SK-N-SH treated with all-trans-retinoic acid at 6 μM for 48 hours (cell line): ENCODE measurements around the gene GORASP1.

Source experiments
- ATAC-seq: fragments of 200-7000 bp; cut with Tn5 transposase; 3 replicates; pipeline ENCODE4 v1.9.1; 2020; ENCODE audit warnings: mild to moderate bottlenecking, moderate library complexity
- ARNTL ChIP-seq: fragments of 450-650 bp; formaldehyde crosslinking; IDR thresholded peaks from 2 replicates; pipeline ENCODE4 v1.5.0; 2020; ENCODE audit warnings: low read depth, mild to moderate bottlenecking, moderate library complexity, borderline replicate concordance
- BACH2 ChIP-seq: fragments of 250-450 bp; sonication (Bioruptor Pico); IDR thresholded peaks from 2 replicates; pipeline ENCODE4 v1.9.0; 2021; ENCODE audit warnings: mild to moderate bottlenecking, borderline replicate concordance
- CSDC2 ChIP-seq: fragments of 250-450 bp; sonication (Bioruptor Pico); IDR thresholded peaks from 2 replicates; pipeline ENCODE4 v1.5.0; 2020; ENCODE audit warnings: mild to moderate bottlenecking, moderate library complexity
- ESRRG ChIP-seq: fragments of 250-450 bp; sonication (Bioruptor Pico); IDR thresholded peaks from 2 replicates; pipeline ENCODE4 v1.6.1; 2021; ENCODE audit warnings: mild to moderate bottlenecking
- GLIS3 ChIP-seq: fragments of 250-450 bp; sonication (Bioruptor Pico); IDR thresholded peaks from 2 replicates; pipeline ENCODE4 v1.5.0; 2020; ENCODE audit warnings: mild to moderate bottlenecking, moderate library complexity
- ISL1 ChIP-seq: fragments of 250-450 bp; sonication (Bioruptor Pico); IDR thresholded peaks from 2 replicates; pipeline ENCODE4 v2.1.2; 2022; ENCODE audit warnings: mild to moderate bottlenecking, moderate library complexity
- OSR1 ChIP-seq: fragments of 250-450 bp; sonication (Bioruptor Pico); IDR thresholded peaks from 2 replicates; pipeline ENCODE4 v1.8.0; 2022; ENCODE audit warnings: moderate library complexity, mild to moderate bottlenecking, inconsistent platforms
- PPARA ChIP-seq: fragments of 250-450 bp; sonication (Bioruptor Pico); IDR thresholded peaks from 2 replicates; pipeline ENCODE4 v1.5.0; 2020; ENCODE audit warnings: mild to moderate bottlenecking, borderline replicate concordance
- RARB ChIP-seq: fragments of 250-450 bp; sonication (Bioruptor Pico); IDR thresholded peaks from 2 replicates; pipeline ENCODE4 v1.8.0; 2021; ENCODE audit warnings: mild to moderate bottlenecking, moderate library complexity
- SNAI2 ChIP-seq: fragments of 250-450 bp; sonication (Bioruptor Pico); IDR thresholded peaks from 2 replicates; pipeline ENCODE4 v1.5.0; 2020; ENCODE audit warnings: mild to moderate bottlenecking, moderate library complexity
- TCF4 ChIP-seq: fragments of 250-450 bp; sonication (Bioruptor Pico); IDR thresholded peaks from 2 replicates; pipeline ENCODE4 v1.8.0; 2021; ENCODE audit warnings: mild to moderate bottlenecking, moderate library complexity, borderline replicate concordance
- TOX ChIP-seq: fragments of 250-450 bp; sonication (Bioruptor Pico); IDR thresholded peaks from 2 replicates; pipeline ENCODE4 v1.8.0; 2021; ENCODE audit warnings: mild to moderate bottlenecking, moderate library complexity, borderline replicate concordance
- ZC3H10 ChIP-seq: fragments of 250-450 bp; sonication (Bioruptor Pico); IDR thresholded peaks from 2 replicates; pipeline ENCODE4 v1.5.1; 2021; ENCODE audit warnings: mild to moderate bottlenecking, moderate library complexity
- ZFP3 ChIP-seq: fragments of 250-450 bp; sonication (Bioruptor Pico); IDR thresholded peaks from 2 replicates; pipeline ENCODE4 v1.5.0; 2020; ENCODE audit warnings: mild to moderate bottlenecking, moderate library complexity
- ZFP30 ChIP-seq: fragments of 450-650 bp; formaldehyde crosslinking; IDR thresholded peaks from 2 replicates; pipeline ENCODE4 v1.5.0; 2022; ENCODE audit warnings: mild to moderate bottlenecking, moderate library complexity
- ZNF565 ChIP-seq: fragments of 450-650 bp; formaldehyde crosslinking; conservative IDR thresholded peaks from 2 replicates; pipeline ENCODE4 v1.5.0; 2020; ENCODE audit warnings: low read depth, mild to moderate bottlenecking, moderate library complexity
- ZNF70 ChIP-seq: fragments of 450-650 bp; formaldehyde crosslinking; IDR thresholded peaks from 2 replicates; pipeline ENCODE4 v1.5.0; 2020; ENCODE audit warnings: mild to moderate bottlenecking, moderate library complexity
- ZNF8 ChIP-seq: fragments of 450-650 bp; formaldehyde crosslinking; IDR thresholded peaks from 2 replicates; pipeline ENCODE4 v1.5.0; 2020; ENCODE audit warnings: mild to moderate bottlenecking, moderate library complexity
- TF ChIP-seq, protein P1 (sequence below): fragments of 250-450 bp; sonication (Bioruptor Pico); IDR thresholded peaks from 2 replicates; pipeline ENCODE4 v1.8.0; 2020; ENCODE audit warnings: mild to moderate bottlenecking, moderate library complexity, borderline replicate concordance
- TF ChIP-seq, protein P2 (sequence below): fragments of 250-450 bp; sonication (Bioruptor Pico); IDR thresholded peaks from 2 replicates; pipeline ENCODE4 v1.8.0; 2021; ENCODE audit warnings: low read depth, mild to moderate bottlenecking, moderate library complexity, borderline replicate concordance
- TF ChIP-seq, protein P3 (sequence below): fragments of 250-450 bp; sonication (Bioruptor Pico); IDR thresholded peaks from 2 replicates; pipeline ENCODE4 v1.5.1; 2020; ENCODE audit warnings: low read depth, mild to moderate bottlenecking, moderate library complexity
- TF ChIP-seq, protein P4 (sequence below): fragments of 250-450 bp; sonication (Bioruptor Pico); IDR thresholded peaks from 2 replicates; pipeline ENCODE4 v1.5.0; 2020; ENCODE audit warnings: mild to moderate bottlenecking, moderate library complexity
- TF ChIP-seq, protein P5 (sequence below): fragments of 250-450 bp; sonication (Bioruptor Pico); IDR thresholded peaks from 2 replicates; pipeline ENCODE4 v1.5.1; 2021; ENCODE audit warnings: mild to moderate bottlenecking, moderate library complexity

Gene GORASP1

DNA sequence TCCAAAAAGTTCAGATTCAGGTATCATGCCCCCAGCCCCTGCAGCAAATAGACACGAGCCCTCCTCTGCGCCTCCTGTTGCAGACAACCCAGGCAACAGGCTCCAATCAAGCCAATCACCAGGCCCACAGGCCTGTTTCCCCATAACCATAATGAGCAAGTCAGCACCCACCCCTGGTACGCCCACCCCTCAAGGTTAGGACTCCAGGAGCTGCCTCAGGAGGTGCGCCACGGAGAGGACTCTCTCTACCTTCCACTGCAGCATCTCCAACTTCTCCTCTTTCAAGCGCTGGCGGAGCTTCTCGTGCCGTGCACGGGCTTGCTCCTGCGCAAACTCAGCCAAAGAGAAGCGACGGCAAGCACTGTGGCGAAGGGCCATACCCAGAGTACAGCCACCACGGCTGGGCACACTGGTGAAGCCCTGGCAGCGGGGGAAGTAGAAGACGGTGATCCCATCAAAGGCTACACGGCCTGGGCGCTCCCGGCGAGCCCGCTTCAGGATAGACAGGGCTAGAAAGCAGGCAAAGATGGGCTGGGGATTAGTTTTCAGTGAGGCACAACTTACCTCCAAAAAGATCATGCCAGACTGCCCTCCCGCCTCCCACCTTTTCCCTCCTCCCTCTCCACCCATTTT lies 37.4 kb upstream of the GORASP1 start:
- no peak for ATAC-seq
- no peak for TF ChIP-seq ARNTL (CRISPR knock-in tag)
- no peak for TF ChIP-seq TOX (CRISPR knock-in tag)
- TF ChIP-seq ZFP3 (CRISPR knock-in tag) = no peak
- TF ChIP-seq, protein P1, sequence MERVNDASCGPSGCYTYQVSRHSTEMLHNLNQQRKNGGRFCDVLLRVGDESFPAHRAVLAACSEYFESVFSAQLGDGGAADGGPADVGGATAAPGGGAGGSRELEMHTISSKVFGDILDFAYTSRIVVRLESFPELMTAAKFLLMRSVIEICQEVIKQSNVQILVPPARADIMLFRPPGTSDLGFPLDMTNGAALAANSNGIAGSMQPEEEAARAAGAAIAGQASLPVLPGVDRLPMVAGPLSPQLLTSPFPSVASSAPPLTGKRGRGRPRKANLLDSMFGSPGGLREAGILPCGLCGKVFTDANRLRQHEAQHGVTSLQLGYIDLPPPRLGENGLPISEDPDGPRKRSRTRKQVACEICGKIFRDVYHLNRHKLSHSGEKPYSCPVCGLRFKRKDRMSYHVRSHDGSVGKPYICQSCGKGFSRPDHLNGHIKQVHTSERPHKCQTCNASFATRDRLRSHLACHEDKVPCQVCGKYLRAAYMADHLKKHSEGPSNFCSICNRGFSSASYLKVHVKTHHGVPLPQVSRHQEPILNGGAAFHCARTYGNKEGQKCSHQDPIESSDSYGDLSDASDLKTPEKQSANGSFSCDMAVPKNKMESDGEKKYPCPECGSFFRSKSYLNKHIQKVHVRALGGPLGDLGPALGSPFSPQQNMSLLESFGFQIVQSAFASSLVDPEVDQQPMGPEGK = no peak
- TF ChIP-seq TCF4 (CRISPR knock-in tag) = no peak
- no peak for TF ChIP-seq BACH2 (CRISPR knock-in tag)
- TF ChIP-seq ZNF70 = no peak
- TF ChIP-seq ZFP30 (CRISPR knock-in tag) = no peak
- TF ChIP-seq CSDC2 (CRISPR knock-in tag) = no peak
- TF ChIP-seq ZNF565 = no peak
- no peak for TF ChIP-seq ESRRG (CRISPR knock-in tag)
- TF ChIP-seq, protein P2, sequence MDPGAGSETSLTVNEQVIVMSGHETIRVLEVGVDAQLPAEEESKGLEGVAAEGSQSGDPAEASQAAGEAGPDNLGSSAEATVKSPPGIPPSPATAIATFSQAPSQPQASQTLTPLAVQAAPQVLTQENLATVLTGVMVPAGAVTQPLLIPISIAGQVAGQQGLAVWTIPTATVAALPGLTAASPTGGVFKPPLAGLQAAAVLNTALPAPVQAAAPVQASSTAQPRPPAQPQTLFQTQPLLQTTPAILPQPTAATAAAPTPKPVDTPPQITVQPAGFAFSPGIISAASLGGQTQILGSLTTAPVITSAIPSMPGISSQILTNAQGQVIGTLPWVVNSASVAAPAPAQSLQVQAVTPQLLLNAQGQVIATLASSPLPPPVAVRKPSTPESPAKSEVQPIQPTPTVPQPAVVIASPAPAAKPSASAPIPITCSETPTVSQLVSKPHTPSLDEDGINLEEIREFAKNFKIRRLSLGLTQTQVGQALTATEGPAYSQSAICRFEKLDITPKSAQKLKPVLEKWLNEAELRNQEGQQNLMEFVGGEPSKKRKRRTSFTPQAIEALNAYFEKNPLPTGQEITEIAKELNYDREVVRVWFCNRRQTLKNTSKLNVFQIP (CRISPR knock-in tag) = no peak
- no peak for TF ChIP-seq OSR1 (CRISPR knock-in tag)
- no peak for TF ChIP-seq PPARA (CRISPR knock-in tag)
- no peak for TF ChIP-seq RARB (CRISPR knock-in tag)
- TF ChIP-seq, protein P3, sequence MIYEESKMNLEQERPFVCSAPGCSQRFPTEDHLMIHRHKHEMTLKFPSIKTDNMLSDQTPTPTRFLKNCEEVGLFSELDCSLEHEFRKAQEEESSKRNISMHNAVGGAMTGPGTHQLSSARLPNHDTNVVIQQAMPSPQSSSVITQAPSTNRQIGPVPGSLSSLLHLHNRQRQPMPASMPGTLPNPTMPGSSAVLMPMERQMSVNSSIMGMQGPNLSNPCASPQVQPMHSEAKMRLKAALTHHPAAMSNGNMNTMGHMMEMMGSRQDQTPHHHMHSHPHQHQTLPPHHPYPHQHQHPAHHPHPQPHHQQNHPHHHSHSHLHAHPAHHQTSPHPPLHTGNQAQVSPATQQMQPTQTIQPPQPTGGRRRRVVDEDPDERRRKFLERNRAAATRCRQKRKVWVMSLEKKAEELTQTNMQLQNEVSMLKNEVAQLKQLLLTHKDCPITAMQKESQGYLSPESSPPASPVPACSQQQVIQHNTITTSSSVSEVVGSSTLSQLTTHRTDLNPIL (CRISPR knock-in tag) = no peak
- TF ChIP-seq ZNF8 (CRISPR knock-in tag) = no peak
- TF ChIP-seq SNAI2 (CRISPR knock-in tag) = no peak
- TF ChIP-seq, all 23 proteins: peak for 0

DNA sequence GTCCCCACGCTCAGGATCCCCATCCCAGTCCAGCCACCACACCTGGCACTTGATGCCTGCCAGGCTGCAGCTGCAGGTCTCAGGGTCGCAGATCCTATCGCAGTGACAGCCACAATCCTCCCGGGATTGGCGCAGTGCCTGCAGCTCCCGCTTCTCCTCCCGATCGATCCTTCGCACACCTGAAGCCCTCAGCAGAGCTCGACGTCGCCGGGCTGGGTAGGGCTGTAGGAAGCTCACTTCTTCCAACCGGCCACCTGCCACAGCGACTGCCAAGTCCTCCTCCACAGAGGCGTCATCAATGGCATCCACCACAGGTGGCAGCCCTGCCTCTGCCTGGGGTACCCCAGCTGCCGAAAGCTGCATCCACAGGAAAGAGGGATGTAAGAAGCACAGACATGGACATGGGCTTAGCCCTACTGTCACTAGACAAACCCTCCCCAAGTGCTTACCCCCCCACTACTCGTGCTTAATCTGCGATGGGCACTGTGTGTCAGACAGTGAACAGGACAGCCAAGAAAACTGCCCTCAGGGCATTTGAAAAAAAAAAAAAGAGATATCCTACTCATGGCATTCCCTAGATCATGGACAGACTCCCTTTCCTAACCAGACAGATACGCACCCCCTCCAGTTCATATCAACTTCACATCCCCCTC lies 36.8 kb upstream of the GORASP1 start:
- no peak for ATAC-seq
- TF ChIP-seq ZNF70 (no peak), PPARA (CRISPR knock-in tag) (no peak), ESRRG (CRISPR knock-in tag) (no peak), SNAI2 (CRISPR knock-in tag) (no peak), GLIS3 (CRISPR knock-in tag) (no peak), ISL1 (CRISPR knock-in tag) (no peak), ZNF8 (CRISPR knock-in tag) (no peak), ARNTL (CRISPR knock-in tag) (no peak), OSR1 (CRISPR knock-in tag) (no peak), ZC3H10 (CRISPR knock-in tag) (no peak), TOX (CRISPR knock-in tag) (no peak), TCF4 (CRISPR knock-in tag) (no peak), ZFP3 (CRISPR knock-in tag) (no peak)
- TF ChIP-seq, protein P4, sequence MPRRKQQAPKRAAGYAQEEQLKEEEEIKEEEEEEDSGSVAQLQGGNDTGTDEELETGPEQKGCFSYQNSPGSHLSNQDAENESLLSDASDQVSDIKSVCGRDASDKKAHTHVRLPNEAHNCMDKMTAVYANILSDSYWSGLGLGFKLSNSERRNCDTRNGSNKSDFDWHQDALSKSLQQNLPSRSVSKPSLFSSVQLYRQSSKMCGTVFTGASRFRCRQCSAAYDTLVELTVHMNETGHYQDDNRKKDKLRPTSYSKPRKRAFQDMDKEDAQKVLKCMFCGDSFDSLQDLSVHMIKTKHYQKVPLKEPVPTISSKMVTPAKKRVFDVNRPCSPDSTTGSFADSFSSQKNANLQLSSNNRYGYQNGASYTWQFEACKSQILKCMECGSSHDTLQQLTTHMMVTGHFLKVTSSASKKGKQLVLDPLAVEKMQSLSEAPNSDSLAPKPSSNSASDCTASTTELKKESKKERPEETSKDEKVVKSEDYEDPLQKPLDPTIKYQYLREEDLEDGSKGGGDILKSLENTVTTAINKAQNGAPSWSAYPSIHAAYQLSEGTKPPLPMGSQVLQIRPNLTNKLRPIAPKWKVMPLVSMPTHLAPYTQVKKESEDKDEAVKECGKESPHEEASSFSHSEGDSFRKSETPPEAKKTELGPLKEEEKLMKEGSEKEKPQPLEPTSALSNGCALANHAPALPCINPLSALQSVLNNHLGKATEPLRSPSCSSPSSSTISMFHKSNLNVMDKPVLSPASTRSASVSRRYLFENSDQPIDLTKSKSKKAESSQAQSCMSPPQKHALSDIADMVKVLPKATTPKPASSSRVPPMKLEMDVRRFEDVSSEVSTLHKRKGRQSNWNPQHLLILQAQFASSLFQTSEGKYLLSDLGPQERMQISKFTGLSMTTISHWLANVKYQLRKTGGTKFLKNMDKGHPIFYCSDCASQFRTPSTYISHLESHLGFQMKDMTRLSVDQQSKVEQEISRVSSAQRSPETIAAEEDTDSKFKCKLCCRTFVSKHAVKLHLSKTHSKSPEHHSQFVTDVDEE (CRISPR knock-in tag) = no peak
- TF ChIP-seq, protein P5, sequence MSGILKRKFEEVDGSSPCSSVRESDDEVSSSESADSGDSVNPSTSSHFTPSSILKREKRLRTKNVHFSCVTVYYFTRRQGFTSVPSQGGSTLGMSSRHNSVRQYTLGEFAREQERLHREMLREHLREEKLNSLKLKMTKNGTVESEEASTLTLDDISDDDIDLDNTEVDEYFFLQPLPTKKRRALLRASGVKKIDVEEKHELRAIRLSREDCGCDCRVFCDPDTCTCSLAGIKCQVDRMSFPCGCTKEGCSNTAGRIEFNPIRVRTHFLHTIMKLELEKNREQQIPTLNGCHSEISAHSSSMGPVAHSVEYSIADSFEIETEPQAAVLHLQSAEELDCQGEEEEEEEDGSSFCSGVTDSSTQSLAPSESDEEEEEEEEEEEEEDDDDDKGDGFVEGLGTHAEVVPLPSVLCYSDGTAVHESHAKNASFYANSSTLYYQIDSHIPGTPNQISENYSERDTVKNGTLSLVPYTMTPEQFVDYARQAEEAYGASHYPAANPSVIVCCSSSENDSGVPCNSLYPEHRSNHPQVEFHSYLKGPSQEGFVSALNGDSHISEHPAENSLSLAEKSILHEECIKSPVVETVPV (CRISPR knock-in tag) = no peak
- TF ChIP-seq, protein P2 (CRISPR knock-in tag) = no peak
- TF ChIP-seq, all 23 proteins: peak for 0
